Measurements from ENCODE around the gene PTK7.

PTK7 gene

GRCh38 chr6:43150051-43150751 lies 74.1 kb downstream of the PTK7 start:
- POLR2A ChIA-PET: interaction anchor here (1.1 to 1.4 kb wide), 2 partner anchors 20 to 96 kb away, joined by 3 to 4 read pairs; partner anchors contain the start of gene CUL7
- TF ChIP-seq, protein P1, sequence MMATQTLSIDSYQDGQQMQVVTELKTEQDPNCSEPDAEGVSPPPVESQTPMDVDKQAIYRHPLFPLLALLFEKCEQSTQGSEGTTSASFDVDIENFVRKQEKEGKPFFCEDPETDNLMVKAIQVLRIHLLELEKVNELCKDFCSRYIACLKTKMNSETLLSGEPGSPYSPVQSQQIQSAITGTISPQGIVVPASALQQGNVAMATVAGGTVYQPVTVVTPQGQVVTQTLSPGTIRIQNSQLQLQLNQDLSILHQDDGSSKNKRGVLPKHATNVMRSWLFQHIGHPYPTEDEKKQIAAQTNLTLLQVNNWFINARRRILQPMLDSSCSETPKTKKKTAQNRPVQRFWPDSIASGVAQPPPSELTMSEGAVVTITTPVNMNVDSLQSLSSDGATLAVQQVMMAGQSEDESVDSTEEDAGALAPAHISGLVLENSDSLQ (IDR thresholded peaks at IDR 0.05): no peak
- no peak for TF ChIP-seq ARNT (IDR thresholded peaks at IDR 0.05)
- no peak for TF ChIP-seq ELF4 (IDR thresholded peaks at IDR 0.05)
- no peak for TF ChIP-seq TARDBP (IDR thresholded peaks at IDR 0.05)
- TF ChIP-seq FOXM1 (IDR thresholded peaks at IDR 0.05; ENCODE audit: borderline replicate concordance): no peak
- CTCF ChIA-PET: interaction anchor here (0.5 to 0.6 kb wide), 2 partner anchors 88 to 205 kb away, joined by 3 to 4 read pairs; no protein-coding TSS in a partner anchor
- DNase-seq (ENCODE audit: extremely low spot score): no peak

DNA sequence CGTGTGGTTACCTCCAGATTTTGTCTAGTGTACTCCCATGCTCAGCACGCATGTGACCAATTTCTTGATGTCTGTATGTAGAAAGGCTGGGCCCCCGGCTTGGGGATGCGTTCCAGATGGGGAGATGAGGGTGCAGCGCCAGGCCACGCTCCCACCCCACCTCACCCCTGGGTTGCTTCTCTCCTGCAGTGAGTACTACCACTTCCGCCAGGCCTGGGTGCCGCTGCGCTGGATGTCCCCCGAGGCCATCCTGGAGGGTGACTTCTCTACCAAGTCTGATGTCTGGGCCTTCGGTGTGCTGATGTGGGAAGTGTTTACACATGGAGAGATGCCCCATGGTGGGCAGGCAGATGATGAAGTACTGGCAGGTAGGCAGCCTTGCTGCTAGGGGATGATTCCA lies 83.5 kb downstream of the PTK7 start:
- ChIA-PET POLR2A (no interaction called here), CTCF (no interaction called here)
- TF ChIP-seq HDGF (IDR thresholded peaks at IDR 0.05; ENCODE audit: borderline replicate concordance) (no peak), NFRKB (IDR thresholded peaks at IDR 0.05) (no peak), FOXK2 (IDR thresholded peaks at IDR 0.05) (no peak)
- DNase-seq (ENCODE audit: extremely low spot score): no peak

DNA sequence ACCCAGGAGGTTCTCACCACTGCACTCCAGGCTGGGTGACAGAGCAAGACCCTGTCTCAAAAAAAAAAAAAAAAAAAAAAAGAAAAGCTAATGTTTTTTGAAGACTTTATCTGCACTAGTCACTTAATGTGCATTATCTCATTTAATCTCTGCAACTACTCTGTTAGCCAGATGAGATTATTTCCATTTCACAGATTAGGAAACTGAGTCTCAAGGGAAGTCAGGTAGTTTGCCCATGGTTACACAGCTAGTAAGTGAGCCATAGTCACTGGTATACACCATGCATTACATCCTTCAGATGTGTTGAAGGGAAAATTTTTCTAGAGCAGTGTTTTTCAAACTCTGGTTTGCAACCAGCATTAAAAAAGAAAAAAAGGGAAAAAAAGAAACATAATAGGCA lies 87.8 kb downstream of the PTK7 start:
- TF ChIP-seq SP1 (IDR thresholded peaks at IDR 0.05) (no peak), NFRKB (IDR thresholded peaks at IDR 0.05) (no peak), TARDBP (IDR thresholded peaks at IDR 0.05) (no peak), FOXK2 (IDR thresholded peaks at IDR 0.05) (no peak), CTBP1 (IDR thresholded peaks at IDR 0.05; ENCODE audit: borderline replicate concordance) (no peak), L3MBTL2 (conservative IDR thresholded peaks at IDR 0.05) (no peak)
- TF ChIP-seq, protein P1 (IDR thresholded peaks at IDR 0.05): no peak
- CTCF ChIA-PET: interaction anchor here (1.1 kb wide), 1 partner anchor 20 kb away, joined by 6 read pairs; no protein-coding TSS in a partner anchor
- DNase-seq (ENCODE audit: extremely low spot score): no peak
- POLR2A ChIA-PET: interaction anchor here (0.7 to 1.3 kb wide), 2 partner anchors 20 to 180 kb away, joined by 3 to 4 read pairs; partner anchors contain the start of gene PPP2R5D

- POLR2A ChIA-PET: interaction anchor here (0.7 to 4.3 kb wide), 10 partner anchors 12 to 241 kb away, joined by 3 to 30 read pairs (median 4); partner anchors contain the start of genes CNPY3, CUL9, DNPH1 and KLC4
- CTCF ChIA-PET: interaction anchor here (0.6 to 1.6 kb wide), 5 partner anchors 27 to 679 kb away, joined by 3 to 6 read pairs (median 3); partner anchors contain the start of gene DNPH1
- peak; percentile 70 for DNase-seq (ENCODE audit: extremely low spot score)
- TF ChIP-seq L3MBTL2 (conservative IDR thresholded peaks at IDR 0.05) (peak; percentile 91), NFRKB (IDR thresholded peaks at IDR 0.05) (no peak), BHLHE40 (IDR thresholded peaks at IDR 0.05; ENCODE audit: borderline replicate concordance) (no peak)
Observed at GRCh38 chr6:43170417-43170930, 94.4 kb downstream of the PTK7 start.

DNA sequence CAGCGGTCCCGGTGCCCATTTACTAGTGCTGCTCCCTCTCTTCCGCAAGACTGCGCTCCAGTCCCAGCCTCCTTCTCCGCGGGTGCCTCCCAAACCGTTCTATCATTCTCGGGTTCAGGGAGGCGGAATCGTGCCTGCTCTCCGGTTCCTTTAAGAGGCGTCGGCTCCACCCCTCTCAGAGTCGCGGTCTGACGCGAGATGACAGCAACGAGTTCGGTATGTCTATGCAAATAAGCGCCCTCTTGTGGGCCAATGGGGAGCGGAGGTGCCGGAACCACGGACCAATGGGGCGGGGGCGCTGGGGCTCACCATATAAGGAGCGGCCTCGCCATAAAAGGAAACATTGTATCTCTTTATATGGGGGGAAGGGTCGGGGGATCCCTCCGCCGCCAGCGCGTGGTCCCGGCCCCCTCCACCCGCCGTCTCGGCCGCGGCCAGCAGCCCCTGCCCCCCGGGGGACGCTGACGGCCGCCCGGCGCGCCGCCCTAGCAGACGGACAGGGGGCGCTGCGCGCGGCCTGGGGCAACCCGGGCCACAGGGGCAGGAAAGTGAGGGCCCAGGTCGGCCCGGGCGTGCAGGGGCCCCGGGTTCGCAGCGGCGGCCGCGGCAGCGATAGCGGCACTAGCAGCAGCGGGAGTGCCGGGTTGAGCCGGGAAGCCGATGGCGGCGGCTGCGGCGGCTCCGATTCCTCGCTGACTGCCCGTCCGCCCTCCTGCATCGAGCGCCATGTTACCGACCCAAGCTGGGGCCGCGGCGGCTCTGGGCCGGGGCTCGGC lies 95.0 kb downstream of the PTK7 start, which contains the start of gene SRF:
Gene SRF, plus strand, starts transcription at position 339 of the 776 bp plus-strand sequence. Its CDS starts 388 bp downstream, at position 727.
- ChIA-PET POLR2A (interaction anchor here (0.8 to 4.3 kb wide), 11 partner anchors 11 to 241 kb away, joined by 3 to 30 read pairs (median 4); partner anchors contain the start of genes CNPY3, CUL9, DNPH1 and KLC4), CTCF (interaction anchor here (0.8 to 1.6 kb wide), 3 partner anchors 27 to 678 kb away, joined by 3 to 6 read pairs (median 3); partner anchors contain the start of gene DNPH1)
- peak; percentile 91 for DNase-seq (ENCODE audit: extremely low spot score)
- TF ChIP-seq, protein P1 (IDR thresholded peaks at IDR 0.05): peak; percentile 74
- TF ChIP-seq FOXK2 (IDR thresholded peaks at IDR 0.05): no peak
- TF ChIP-seq FOXM1 (IDR thresholded peaks at IDR 0.05; ENCODE audit: borderline replicate concordance): 0 out of 2 replicates have a peak, but pooled peaks have one; percentile 52
- no peak for TF ChIP-seq SUZ12 (IDR thresholded peaks at IDR 0.05)
- no peak for TF ChIP-seq BHLHE40 (IDR thresholded peaks at IDR 0.05; ENCODE audit: borderline replicate concordance)
- TF ChIP-seq ARNT (IDR thresholded peaks at IDR 0.05): peak; percentile 73
- no peak for TF ChIP-seq SP1 (IDR thresholded peaks at IDR 0.05)
- no peak for TF ChIP-seq HDGF (IDR thresholded peaks at IDR 0.05; ENCODE audit: borderline replicate concordance)
- TF ChIP-seq TARDBP (IDR thresholded peaks at IDR 0.05): no peak
- no peak for TF ChIP-seq L3MBTL2 (conservative IDR thresholded peaks at IDR 0.05)
- no peak for TF ChIP-seq ELF4 (IDR thresholded peaks at IDR 0.05)
- no peak for TF ChIP-seq FOXA1 (IDR thresholded peaks at IDR 0.05)
- no peak for TF ChIP-seq ZNF384 (IDR thresholded peaks at IDR 0.05)
- TF ChIP-seq LEF1 (IDR thresholded peaks at IDR 0.05; ENCODE audit: borderline replicate concordance): peak; percentile 81; the same call in 1 of the 2 replicates
- no peak for TF ChIP-seq NFRKB (IDR thresholded peaks at IDR 0.05)
- TF ChIP-seq CTBP1 (IDR thresholded peaks at IDR 0.05; ENCODE audit: borderline replicate concordance): no peak

GRCh38 chr6:43171707-43172103 lies 95.6 kb downstream of the PTK7 start:
- POLR2A ChIA-PET: interaction anchor here (0.7 to 4.3 kb wide), 9 partner anchors 10 to 464 kb away, joined by 3 to 30 read pairs (median 3); partner anchors contain the start of genes BICRAL, CUL9, DNPH1 and MAD2L1BP
- CTCF ChIA-PET: interaction anchor here (0.6 to 1.6 kb wide), 3 partner anchors 28 to 1075 kb away, joined by 3 to 6 read pairs (median 4); partner anchors contain the start of gene DNPH1
- DNase-seq (ENCODE audit: extremely low spot score): no peak
- TF ChIP-seq, protein P1 (IDR thresholded peaks at IDR 0.05): no peak
- 0 out of 2 replicates have a peak, but pooled peaks have one; percentile 1 for TF ChIP-seq LEF1 (IDR thresholded peaks at IDR 0.05; ENCODE audit: borderline replicate concordance)

Data from HEK293T (cell line).